Ovary (tissue), 3 donors: Measurements from ENCODE around the gene SLCO2B1.

Source experiments
- EP300 ChIP-seq: sonication (generic); formaldehyde crosslinking; IDR thresholded peaks from one replicate; pipeline ENCODE4 v1.6.1; 2017; ENCODE audit warnings: antibody characterized with exemption
- POLR2A ChIP-seq: fragments of 450-650 bp; IDR thresholded peaks from one replicate; pipeline ENCODE4 v1.6.1; 2017; ENCODE audit warnings: antibody characterized with exemption, mild to moderate bottlenecking, moderate library complexity
- TF ChIP-seq, protein P1 (sequence below), 3 donors: fragments of 450-650 bp in 2 of 3; fragments of 200-600 bp in 1 of 3; IDR thresholded peaks; one replicate each; pipeline versions ENCODE4 v1.5.1 to v1.8.0; 2016 to 2022; ENCODE audit warnings: antibody characterized with exemption in 3 of 3, mild to moderate bottlenecking in 1 of 3
- donor health status: DM: no; HTN: no; CAD: no.

DNA sequence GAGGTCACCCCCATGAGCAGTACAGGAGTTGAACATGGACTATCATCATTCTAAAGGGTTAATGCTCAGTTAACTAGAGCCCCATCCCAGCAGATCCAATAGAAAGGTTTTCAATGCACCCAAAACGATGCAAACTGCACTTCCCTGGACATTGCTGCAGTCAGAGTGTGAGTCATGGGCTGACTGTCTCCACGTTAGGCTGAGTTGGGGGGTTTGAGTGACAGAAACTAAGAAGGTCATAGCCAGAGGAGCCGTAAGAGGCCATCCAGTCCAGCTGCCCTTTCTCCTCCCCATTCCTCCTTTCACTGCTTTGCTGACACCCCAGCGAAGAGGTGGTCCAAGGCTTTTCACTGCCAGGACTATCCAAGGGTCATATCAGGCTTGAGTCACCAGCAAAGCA lies 43.7 kb upstream of the SLCO2B1 start:
- TF ChIP-seq, protein P1, sequence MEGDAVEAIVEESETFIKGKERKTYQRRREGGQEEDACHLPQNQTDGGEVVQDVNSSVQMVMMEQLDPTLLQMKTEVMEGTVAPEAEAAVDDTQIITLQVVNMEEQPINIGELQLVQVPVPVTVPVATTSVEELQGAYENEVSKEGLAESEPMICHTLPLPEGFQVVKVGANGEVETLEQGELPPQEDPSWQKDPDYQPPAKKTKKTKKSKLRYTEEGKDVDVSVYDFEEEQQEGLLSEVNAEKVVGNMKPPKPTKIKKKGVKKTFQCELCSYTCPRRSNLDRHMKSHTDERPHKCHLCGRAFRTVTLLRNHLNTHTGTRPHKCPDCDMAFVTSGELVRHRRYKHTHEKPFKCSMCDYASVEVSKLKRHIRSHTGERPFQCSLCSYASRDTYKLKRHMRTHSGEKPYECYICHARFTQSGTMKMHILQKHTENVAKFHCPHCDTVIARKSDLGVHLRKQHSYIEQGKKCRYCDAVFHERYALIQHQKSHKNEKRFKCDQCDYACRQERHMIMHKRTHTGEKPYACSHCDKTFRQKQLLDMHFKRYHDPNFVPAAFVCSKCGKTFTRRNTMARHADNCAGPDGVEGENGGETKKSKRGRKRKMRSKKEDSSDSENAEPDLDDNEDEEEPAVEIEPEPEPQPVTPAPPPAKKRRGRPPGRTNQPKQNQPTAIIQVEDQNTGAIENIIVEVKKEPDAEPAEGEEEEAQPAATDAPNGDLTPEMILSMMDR (IDR thresholded peaks at IDR 0.05) = no peak
- no peak for TF ChIP-seq EP300
- no peak for TF ChIP-seq POLR2A
